GM21619 (cell line): ENCODE data around the gene LASP1.

Experiments
- ATAC-seq: cut with Tn5 transposase; IDR thresholded peaks from one replicate; pipeline ENCODE4 v1.9.1; 2021; ENCODE audit not compliant: unreplicated experiment

Gene LASP1

GRCh38 chr17:38885728-38886642 lies 16.1 kb downstream of the LASP1 start:
- no peak for ATAC-seq

- ATAC-seq, result no peak
Measured at GRCh38 chr17:38886643-38887010, 16.8 kb downstream of the LASP1 start.

- no peak for ATAC-seq
Measured at GRCh38 chr17:38888842-38889241, 19.0 kb downstream of the LASP1 start.

- no peak for ATAC-seq
Measured at GRCh38 chr17:38889745-38890409, 20.0 kb downstream of the LASP1 start.

GRCh38 chr17:38890410-38890746 lies 20.5 kb downstream of the LASP1 start:
- ATAC-seq, result no peak

- no peak for ATAC-seq
Measured at GRCh38 chr17:38891441-38891840, 21.6 kb downstream of the LASP1 start.

- ATAC-seq, result no peak
Measured at GRCh38 chr17:38892083-38892482, 22.2 kb downstream of the LASP1 start.

- no peak for ATAC-seq
Measured at GRCh38 chr17:38892620-38893019, 22.8 kb downstream of the LASP1 start.

GRCh38 chr17:38893113-38893512 lies 23.3 kb downstream of the LASP1 start:
- ATAC-seq, result no peak

- no peak for ATAC-seq
Measured at GRCh38 chr17:38893607-38894006, 23.7 kb downstream of the LASP1 start.

GRCh38 chr17:38894276-38894675 lies 24.4 kb downstream of the LASP1 start:
- ATAC-seq, result no peak

- no peak for ATAC-seq
Measured at GRCh38 chr17:38896346-38896954, 26.6 kb downstream of the LASP1 start.

- no peak for ATAC-seq
Measured at GRCh38 chr17:38897176-38897575, 27.3 kb downstream of the LASP1 start.

GRCh38 chr17:38897671-38898290 lies 27.9 kb downstream of the LASP1 start:
- no peak for ATAC-seq

GRCh38 chr17:38898291-38898679 lies 28.4 kb downstream of the LASP1 start:
- ATAC-seq, result peak; percentile 10

- ATAC-seq, result peak; percentile 88
Measured at GRCh38 chr17:38898812-38899348, 29.0 kb downstream of the LASP1 start.

- no peak for ATAC-seq
Measured at GRCh38 chr17:38899421-38899820, 29.6 kb downstream of the LASP1 start.

- ATAC-seq, result no peak
Measured at GRCh38 chr17:38900978-38901656, 31.3 kb downstream of the LASP1 start.

GRCh38 chr17:38903404-38903803 lies 33.5 kb downstream of the LASP1 start:
- no peak for ATAC-seq

- ATAC-seq, result no peak
Measured at GRCh38 chr17:38904892-38905291, 35.0 kb downstream of the LASP1 start.

GRCh38 chr17:38905375-38905774 lies 35.5 kb downstream of the LASP1 start:
- no peak for ATAC-seq
